HUES48 (cell line): ENCODE measurements around the gene C14orf132.

Experiments
- H3K27ac ChIP-seq: one replicate; pipeline ENCODE4 v1.7.0; 2013; ENCODE audit warnings: low read depth, low read length, inconsistent platforms
- H3K27me3 ChIP-seq: 2 replicates; pipeline ENCODE4 v1.6.1; 2013; ENCODE audit warnings: mild to moderate bottlenecking, low read length; ENCODE audit not compliant: control insufficient read depth, insufficient read depth
- H3K36me3 ChIP-seq: 2 replicates; pipeline ENCODE4 v1.6.1; 2013; ENCODE audit warnings: low read length; ENCODE audit not compliant: control insufficient read depth, insufficient read depth
- H3K4me1 ChIP-seq: 2 replicates; pipeline ENCODE4 v1.6.1; 2013; ENCODE audit warnings: mild to moderate bottlenecking, low read length; ENCODE audit not compliant: control insufficient read depth, insufficient read depth
- H3K4me3 ChIP-seq: 2 replicates; pipeline ENCODE4 v1.5.1; 2013; ENCODE audit warnings: mild to moderate bottlenecking, low read depth, low read length
- H3K9ac ChIP-seq: 2 replicates; pipeline ENCODE4 v1.6.1; 2013; ENCODE audit warnings: mild to moderate bottlenecking, low read depth, low read length, moderate library complexity
- H3K9me3 ChIP-seq: 2 replicates; pipeline ENCODE4 v1.6.1; 2013; ENCODE audit warnings: low read length; ENCODE audit not compliant: control insufficient read depth, insufficient read depth

C14orf132 gene

GRCh38 chr14:96102081-96102856 lies 63.1 kb downstream of the C14orf132 start:
- Histone ChIP-seq H3K4me1 (peaks cover 2% of the 10 kb centered on the region; the same call in 1 of the 2 replicates), H3K27me3 (no peaks in the 10 kb centered on the region), H3K9me3 (no peaks in the 10 kb centered on the region), H3K27ac (no peak overlapping the region), H3K4me3 (no peak overlapping the region), H3K9ac (no peak overlapping the region), H3K36me3 (no peaks in the 10 kb centered on the region)

- Histone ChIP-seq H3K4me1 (peaks cover 2% of the 10 kb centered on the region; the same call in 1 of the 2 replicates), H3K4me3 (no peak overlapping the region), H3K9ac (no peak overlapping the region), H3K9me3 (no peaks in the 10 kb centered on the region), H3K27me3 (no peaks in the 10 kb centered on the region), H3K36me3 (no peaks in the 10 kb centered on the region), H3K27ac (no peak overlapping the region)
Observed at GRCh38 chr14:96103075-96103474, 63.9 kb downstream of the C14orf132 start.

GRCh38 chr14:96103560-96104460 lies 64.6 kb downstream of the C14orf132 start:
- Histone ChIP-seq H3K36me3 (no peaks in the 10 kb centered on the region), H3K4me3 (no peak overlapping the region), H3K9me3 (no peaks in the 10 kb centered on the region), H3K27me3 (no peaks in the 10 kb centered on the region), H3K4me1 (peaks cover 2% of the 10 kb centered on the region; the same call in 1 of the 2 replicates), H3K9ac (no peak overlapping the region), H3K27ac (no peak overlapping the region)

GRCh38 chr14:96104469-96105057 lies 65.4 kb downstream of the C14orf132 start:
- H3K9ac ChIP-seq: no peak overlapping the region
- H3K27ac ChIP-seq: no peak overlapping the region
- no peaks in the 10 kb centered on the region for H3K9me3 ChIP-seq
- no peaks in the 10 kb centered on the region for H3K36me3 ChIP-seq
- H3K4me1 ChIP-seq: peaks cover 2% of the 10 kb centered on the region; the same call in 1 of the 2 replicates
- no peaks in the 10 kb centered on the region for H3K27me3 ChIP-seq
- H3K4me3 ChIP-seq: no peak overlapping the region

- no peak overlapping the region for H3K27ac ChIP-seq
- H3K9ac ChIP-seq: no peak overlapping the region
- no peaks in the 10 kb centered on the region for H3K27me3 ChIP-seq
- no peaks in the 10 kb centered on the region for H3K36me3 ChIP-seq
- H3K4me3 ChIP-seq: no peak overlapping the region
- H3K4me1 ChIP-seq: peaks cover 2% of the 10 kb centered on the region; the same call in 1 of the 2 replicates
- no peaks in the 10 kb centered on the region for H3K9me3 ChIP-seq
Observed at GRCh38 chr14:96105089-96105925, 66.1 kb downstream of the C14orf132 start.

GRCh38 chr14:96105926-96106441 lies 66.8 kb downstream of the C14orf132 start:
- Histone ChIP-seq H3K27ac (no peak overlapping the region), H3K4me3 (no peak overlapping the region), H3K4me1 (no peaks in the 10 kb centered on the region), H3K9ac (no peak overlapping the region), H3K27me3 (no peaks in the 10 kb centered on the region), H3K9me3 (no peaks in the 10 kb centered on the region), H3K36me3 (no peaks in the 10 kb centered on the region)

- Histone ChIP-seq H3K4me3 (no peak overlapping the region), H3K27me3 (no peaks in the 10 kb centered on the region), H3K4me1 (no peaks in the 10 kb centered on the region), H3K9ac (no peak overlapping the region), H3K9me3 (no peaks in the 10 kb centered on the region), H3K36me3 (no peaks in the 10 kb centered on the region), H3K27ac (no peak overlapping the region)
Observed at GRCh38 chr14:96106891-96107290, 67.7 kb downstream of the C14orf132 start.

GRCh38 chr14:96108061-96108795 lies 69.1 kb downstream of the C14orf132 start:
- Histone ChIP-seq H3K4me3 (no peak overlapping the region), H3K9ac (no peak overlapping the region), H3K9me3 (peaks cover 10% of the 10 kb centered on the region), H3K27me3 (no peaks in the 10 kb centered on the region), H3K27ac (no peak overlapping the region), H3K36me3 (no peaks in the 10 kb centered on the region), H3K4me1 (no peaks in the 10 kb centered on the region)

- Histone ChIP-seq H3K9me3 (peaks cover 14% of the 10 kb centered on the region), H3K36me3 (no peaks in the 10 kb centered on the region), H3K4me3 (no peak overlapping the region), H3K4me1 (no peaks in the 10 kb centered on the region), H3K27me3 (no peaks in the 10 kb centered on the region), H3K9ac (no peak overlapping the region), H3K27ac (no peak overlapping the region)
Observed at GRCh38 chr14:96108911-96109310, 69.7 kb downstream of the C14orf132 start.
